HG02870 (cell line): ENCODE data around the gene IL31RA.
A peak's percentile ranks its signal among the peaks of the same experiment; 100 is the strongest.
"Not testable (repeated sequence)": the region's sequence is repeated elsewhere in the genome, so short reads cannot be mapped to it uniquely, and the experiment has no call there.

ENCODE experiments used
- ATAC-seq: cut with Tn5 transposase; IDR thresholded peaks from one replicate; pipeline ENCODE4 v1.9.1; 2021; ENCODE audit warnings: mild to moderate bottlenecking, moderate library complexity; ENCODE audit not compliant: unreplicated experiment

The IL31RA gene

DNA sequence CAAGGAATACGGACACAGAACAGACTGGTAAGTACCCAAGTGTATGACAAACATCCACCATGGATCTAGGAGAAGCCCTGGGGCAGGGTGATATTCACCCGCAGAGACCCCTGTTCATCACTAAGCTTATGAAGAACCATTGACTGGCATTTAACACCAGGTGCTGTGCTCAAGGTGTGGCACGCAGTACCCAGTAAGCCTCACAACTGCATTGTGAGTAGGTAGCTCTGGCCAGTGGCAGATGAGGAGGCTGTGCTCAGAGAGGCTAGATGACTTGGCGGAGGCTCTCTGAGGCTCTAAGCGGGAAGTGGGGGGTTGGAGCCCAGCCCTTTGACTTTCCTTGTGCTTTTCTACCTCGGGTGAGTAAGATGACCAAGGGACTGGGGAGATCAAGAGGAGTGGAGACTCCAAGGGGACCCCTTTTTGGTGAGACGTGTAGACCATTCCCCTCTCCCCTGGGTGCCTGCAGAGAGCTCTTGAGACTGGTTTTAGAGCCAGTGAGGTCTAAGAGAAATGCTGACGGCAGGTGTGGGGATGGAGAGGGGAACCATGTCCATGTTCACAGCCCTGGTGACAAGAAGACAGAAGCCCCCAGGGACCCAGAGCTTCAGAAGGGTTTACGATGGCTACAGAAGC lies 72.8 kb downstream of the IL31RA start:
- no peak for ATAC-seq

DNA sequence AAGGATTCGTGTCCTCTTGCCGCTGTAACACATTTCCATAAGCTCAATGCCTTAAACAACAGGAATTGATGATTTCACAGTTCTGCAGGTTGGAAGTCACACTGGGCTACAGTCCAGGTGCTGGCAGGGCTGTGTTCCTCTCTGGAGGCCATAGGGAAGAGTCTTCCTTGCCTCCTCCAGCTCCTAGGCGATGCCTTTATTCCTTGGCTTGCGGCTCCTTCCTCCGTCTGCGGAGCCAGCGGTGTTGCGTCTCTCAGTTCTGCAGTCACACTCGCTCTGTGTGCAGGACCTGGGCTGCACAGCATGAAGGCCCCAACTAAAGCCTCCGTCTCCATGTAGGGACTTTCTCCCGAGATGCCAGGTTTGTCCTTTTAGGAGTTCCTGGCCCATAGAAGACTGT lies 73.6 kb downstream of the IL31RA start:
- no peak for ATAC-seq

DNA sequence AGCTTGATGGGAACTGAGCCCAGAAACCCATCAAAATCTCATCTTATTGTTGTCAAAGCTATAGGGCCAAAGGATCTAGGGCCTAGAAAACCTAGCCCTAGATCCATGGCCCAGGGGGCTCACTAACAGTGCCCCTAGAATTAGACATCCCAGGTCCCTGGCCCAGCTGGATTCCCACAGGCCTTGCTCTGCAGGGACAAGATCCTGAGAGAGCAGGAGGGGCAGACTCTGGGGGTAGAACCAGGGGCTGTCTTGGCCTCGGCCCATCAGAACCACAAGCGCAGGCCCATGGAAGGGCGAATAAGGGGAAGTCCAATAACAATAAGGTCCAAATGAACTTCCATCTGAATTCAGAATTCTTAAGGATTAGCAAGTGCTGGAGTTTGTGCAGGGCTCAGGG lies 74.0 kb downstream of the IL31RA start:
- ATAC-seq, result no peak

DNA sequence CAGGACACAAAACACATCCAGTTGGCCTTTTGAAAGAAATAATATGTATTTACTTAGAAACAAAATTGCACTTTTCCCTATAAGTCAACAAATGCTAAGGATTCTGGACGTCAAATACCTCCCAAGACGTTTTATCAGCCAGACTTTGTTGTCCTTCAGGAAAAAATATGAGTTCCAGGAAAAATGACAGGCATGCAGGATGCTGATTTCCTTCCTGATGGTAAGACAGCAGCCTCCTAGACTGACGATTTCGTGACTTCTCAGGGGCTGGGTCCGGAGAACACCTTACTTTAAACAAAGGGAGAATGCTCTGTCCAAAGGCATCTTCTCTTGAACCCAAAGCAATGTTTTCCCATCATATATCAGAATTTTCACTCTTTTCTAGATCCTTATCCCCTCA lies 74.6 kb downstream of the IL31RA start:
- no peak for ATAC-seq

DNA sequence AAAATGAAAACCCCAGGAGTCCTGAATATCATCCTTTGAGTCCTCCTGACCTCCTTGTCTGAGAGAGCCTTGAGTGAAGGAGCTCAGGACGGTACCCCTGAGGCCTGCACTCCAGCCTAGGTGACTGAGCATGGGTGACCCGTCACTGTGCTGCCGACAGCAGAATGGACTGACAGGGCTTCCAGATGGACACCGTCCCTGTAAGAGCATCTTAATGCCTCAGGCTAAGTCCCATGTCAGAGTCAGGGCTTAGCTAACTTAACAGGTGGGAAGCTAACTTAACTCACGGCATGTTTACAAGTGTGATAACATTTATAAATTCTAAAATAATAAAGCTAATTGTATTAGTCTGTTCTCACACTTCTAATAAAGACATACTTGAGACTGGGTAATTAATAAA lies 75.3 kb downstream of the IL31RA start:
- ATAC-seq, result no peak

DNA sequence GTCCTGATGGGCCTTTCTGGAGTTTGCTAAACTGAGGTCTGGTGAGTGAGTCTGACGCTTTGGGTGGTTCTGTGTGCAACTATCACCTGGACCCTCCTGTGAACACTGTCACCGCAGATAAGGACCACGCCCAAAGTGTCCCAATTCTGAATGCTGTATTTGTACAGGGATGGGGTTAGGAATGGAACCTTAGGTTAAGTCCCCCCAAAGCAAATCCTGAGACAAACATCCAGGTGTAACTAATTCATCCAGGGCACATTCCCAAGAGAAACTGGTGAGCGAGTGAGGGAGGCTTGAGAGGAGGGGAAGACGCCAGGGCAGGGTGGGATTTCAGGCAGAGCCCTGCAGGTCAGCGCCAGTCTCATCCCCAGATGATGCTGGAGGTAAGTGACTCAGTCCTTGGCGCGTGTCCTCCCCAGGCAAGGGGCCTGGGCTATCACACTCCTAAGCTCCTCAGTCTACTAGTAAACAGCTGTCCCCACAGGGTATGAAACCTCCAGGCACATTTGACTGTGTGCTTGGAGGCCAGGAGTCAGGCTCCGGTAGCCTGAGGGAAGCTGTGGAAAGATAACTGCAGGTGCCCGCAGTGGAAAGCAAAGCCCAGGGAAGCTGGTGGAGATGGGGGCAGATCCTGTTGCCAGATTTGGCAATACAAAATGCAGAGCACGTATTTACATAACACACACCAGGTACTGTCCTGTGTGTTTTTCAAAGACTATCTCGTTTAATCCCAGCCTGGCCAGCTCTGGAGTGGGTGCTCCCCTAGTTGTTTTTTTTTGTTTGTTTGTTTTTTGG lies 76.9 kb downstream of the IL31RA start:
- ATAC-seq, result no peak

DNA sequence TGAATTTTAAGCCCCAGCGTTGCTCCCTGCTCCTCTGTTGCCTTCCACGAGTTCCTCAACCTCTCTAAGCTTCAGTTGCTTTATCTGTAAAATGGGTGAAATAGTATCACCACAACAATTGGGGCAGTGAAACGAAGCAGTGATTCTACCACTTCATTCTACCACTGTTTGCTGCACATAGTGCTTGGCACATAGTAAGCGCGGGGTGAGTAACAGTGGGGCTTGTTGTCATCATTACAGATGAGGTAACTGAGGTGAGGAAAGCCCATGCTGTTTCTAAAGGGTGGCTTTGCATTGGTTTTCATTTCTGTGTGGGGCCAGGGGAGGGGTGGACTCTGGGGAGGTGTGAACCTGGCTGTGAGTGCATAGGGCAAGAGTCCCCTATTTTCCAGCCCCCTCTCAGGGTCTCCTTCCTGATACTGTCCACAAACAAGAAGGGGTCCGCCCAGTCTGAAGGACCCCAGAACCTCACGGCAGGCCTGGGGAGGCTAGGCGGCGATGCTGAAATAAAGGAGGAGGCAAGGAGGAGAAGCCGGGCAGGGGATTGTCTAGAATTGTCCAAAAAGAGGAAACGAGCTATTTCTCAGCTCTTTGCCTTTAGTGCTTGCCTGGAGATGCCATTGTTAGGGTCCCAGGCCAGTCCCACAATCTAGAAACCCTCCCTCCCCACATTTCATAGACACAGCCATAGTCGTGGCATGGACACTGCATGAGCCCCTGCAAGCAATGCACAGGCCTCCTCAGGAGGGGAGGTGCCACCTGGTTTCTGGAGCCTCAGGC lies 78.1 kb downstream of the IL31RA start:
- ATAC-seq, result no peak

DNA sequence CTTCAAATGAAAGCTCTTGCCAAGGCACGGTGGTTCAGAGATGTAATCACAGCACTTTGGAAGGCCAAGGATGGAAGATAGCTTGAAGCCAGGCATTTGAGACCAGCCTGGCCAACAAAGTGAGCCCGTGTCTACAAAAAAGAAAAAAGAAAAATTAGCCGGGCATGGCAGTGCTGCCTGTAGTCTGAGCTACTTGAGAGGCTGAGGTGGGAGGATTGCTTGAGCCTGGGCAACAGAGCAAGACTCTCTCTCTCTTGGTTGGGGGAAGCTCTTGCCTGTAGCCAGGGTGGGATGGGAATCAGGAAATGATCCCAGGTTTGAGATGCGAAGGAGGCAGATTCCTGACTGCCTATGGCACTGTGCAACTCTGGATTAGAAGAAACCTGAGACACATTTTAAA lies 81.5 kb downstream of the IL31RA start:
- no peak for ATAC-seq

DNA sequence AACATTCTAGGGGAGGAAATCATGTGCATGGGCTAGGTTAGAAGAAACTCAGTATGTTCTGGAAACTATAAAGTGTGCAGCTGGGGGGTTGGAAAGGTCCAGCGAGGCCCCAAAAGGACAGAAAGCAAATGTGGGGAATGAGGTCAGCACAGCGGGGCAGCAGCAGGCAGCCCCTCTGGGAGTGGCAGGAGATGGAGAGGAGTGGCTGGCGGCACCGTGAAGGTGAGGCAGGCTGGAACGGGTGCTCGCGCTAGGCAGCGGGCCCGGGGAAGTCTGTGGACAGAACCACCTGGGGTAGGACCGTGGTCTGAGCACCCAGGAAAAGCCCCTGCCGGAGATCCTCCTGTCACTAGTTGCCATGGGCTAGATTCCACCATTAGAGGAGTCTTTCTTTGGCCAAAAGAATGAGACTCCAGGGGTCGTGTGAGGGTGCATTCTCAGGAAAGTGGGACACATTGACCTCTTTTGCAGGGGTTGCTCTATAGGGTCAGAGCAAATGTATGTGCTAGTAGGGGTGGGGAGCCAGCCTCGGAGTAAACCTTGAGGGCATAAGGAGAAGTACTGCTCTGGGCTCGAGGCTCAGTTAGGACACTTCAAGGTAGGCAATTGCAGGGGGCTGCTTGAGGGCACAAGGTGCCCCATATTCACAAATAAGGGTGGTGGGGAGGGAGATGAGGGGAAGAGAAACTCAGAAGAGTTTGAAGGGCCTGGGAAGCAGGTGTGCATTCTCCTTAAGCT lies 82.4 kb downstream of the IL31RA start:
- no peak for ATAC-seq

DNA sequence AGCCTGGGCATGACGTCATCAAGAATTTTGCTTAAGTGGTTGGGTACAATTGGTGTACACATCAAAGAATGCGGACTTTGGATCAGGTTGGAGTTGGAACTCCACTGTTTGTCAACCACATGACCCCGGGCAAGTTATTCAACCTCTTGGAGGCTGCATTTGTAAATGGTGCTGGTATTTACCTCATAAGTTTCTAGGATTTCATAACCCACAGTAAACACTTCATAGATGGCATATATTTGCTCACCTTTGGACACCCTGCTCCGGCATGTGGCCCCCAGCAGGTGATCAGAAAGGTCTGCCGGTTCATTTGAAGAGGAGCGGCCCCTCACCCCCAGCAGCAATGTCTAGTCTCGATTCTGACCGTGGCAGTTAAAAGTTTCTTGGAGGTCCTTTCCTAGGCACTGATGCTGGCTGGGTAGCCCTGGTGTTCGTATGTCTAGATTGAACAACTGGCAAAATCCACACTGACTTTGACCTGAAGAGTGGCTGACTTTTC lies 83.0 kb downstream of the IL31RA start:
- no peak for ATAC-seq

DNA sequence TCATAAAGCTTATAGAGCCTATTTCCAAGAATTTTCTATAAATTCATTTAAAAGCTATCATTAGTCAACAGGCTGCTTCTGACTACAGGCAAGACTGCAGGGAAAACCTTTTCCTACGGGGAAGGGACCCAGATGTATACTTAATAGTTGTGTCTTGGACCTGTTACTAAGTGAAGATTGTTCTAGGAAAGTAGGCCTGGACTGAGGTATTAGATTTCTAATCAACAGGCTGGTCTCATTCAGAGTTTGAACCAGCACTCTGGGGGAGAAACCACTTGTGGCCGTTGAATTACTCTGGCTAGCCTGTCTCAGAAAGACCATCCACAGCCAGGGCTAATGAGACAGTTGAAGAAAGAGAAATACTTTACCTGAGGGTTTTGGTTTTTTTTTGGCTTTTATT lies 83.6 kb downstream of the IL31RA start:
- ATAC-seq, result no peak

DNA sequence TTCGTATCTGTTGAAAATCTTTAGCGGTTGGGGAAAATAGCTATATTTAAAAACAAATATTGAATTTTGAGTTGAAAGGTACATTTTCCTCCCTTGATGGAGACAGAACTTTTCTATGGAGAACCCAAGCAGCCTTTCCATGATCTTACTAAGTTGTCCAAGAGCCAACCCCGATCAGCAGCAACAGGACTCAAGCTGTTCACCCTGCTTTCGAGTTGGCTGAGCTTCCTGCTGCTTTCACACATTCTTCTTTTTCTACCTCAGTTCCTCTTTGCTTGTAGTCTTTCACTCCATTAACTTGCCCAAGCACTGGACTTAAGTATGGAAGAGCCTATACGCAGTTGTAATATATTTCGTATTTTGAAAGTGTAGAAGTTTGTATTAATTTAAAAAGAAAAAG lies 84.2 kb downstream of the IL31RA start:
- ATAC-seq, result no peak

DNA sequence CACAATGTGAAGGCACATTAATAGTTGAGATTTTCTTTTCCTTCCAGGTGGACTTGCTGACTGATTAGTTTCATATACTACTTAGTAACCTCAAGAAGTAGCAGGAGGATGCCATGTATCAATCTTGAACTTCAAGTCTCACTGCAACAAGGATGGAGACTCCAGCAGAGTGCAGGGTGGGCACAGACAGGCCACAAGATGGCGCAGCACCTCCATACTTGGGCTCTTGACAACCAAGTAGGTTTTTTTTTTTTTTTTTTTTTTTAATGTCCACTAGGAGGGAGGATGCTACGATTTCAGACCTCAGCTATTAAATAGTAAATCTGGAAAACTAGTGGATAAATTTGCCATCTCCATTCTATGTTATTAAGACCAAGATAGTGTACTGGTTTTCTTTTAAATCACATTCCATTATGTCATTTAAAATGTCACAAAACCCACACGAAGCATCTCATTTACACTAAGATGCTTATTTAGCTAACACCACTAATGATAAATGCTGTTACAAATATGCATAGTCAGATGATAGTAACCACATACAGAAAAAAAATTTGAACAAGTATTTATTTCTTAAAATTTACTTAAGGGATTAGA lies 85.0 kb downstream of the IL31RA start:
- ATAC-seq, result peak; percentile 54

DNA sequence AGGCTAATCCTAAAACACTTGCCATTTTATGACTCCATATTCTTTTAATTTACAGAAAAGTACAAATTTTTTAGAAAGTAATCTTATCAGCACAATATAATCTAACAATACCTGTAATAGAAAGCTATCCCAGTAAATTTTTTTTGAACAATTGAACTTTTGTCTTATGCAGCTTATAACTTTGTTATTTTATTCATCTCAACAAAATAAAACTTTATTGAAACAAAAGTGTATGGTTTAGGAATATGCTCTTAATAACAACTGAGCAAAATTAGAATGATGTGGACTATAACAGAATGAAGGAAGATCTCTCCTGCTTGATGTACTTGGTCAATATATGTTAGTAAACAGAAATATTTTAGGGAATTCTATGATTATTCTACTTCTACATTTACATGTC lies 86.4 kb downstream of the IL31RA start:
- not testable (repeated sequence) for ATAC-seq

DNA sequence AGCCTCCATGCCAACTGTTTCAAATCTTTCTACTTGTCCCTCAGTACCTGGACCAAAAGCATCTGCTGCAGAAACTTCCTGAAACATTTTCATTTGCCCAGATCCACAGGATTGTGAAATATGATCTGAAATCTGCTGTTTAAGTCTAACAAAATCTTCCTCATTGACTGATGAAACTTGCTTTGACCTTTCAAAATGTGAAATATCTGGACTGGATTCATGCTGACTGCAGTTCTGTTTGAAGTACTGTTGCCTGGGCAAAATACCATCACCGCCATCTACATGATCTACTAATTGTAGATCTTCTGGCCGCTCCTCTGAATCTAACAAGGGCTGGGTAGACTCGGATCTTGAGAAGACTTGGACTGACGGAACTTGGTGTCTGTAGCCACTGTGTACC lies 90.0 kb downstream of the IL31RA start:
- not testable (repeated sequence) for ATAC-seq

DNA sequence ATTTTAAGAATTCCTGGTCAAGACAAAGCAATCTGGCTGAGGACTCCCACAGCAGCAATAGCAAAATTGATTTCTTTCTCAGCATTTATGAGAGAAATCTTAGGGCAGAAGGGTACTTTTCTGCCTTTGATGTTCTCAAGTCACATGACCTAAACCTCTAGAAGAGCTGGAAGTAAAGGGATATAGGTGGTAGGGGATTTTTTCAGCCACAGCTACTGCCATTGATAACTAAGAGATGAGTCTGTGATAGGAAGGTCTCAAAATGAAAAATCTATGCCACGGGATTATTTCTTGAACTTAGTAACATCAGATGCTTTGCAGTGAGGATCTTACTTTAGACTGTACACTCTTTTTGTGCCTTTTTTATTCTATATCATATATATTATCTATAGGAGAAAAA lies 108.1 kb downstream of the IL31RA start:
- ATAC-seq, result no peak

DNA sequence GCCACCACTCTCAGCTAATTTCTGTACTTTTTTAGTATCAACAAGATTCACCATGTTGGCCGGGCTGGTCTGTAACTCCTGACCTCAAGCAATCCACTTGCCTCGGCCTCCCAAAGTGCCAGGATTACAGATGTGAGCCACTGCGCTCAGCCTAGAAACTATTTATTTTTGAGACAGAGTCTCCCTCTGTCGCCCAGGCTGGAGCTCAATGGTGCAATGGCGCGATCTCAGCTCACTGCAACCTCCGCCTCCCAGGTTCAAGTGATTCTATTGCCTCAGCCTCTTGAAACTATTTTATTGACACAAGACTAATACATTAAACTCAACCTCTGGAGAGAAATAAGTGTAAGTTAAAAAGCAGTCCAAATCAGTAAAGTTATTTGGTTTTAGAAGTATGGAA lies 109.6 kb downstream of the IL31RA start:
- ATAC-seq, result no peak

DNA sequence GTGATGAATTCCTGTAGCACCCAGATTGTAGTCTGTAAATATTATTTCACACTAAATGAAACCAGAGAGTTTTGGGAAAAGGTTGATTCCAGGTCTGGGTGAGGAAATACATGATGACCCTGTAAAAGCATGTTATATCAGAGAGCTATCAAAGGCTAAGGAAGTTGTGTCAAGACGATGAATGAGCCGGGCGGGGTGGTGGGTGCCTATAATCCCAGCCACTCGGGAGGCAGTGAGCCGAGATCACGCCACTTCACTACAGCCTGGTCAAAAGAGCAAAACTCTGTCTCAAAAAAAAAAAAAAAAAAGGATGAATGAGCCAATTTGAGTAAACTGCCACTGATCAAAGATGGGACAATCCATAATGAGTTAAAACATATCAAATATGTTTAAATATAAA lies 114.4 kb downstream of the IL31RA start:
- no peak for ATAC-seq

DNA sequence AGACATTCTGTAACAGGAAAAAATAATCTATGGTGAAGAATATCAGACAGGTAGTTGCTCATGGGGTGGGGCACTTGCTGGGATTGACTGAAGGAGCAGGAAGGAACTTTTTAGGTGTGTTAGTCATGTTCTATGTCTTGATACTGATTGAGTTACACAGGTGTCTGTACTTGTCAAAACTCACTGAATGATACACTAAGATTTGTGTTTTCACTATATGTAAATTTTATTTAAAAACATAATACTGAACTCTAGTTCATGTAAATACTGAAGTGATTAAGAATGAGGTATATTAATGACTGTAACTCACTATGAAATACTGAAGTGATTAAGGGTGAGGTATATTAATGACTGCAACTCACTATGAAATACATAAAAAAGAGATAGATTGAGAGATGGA lies 115.1 kb downstream of the IL31RA start:
- ATAC-seq, result no peak

DNA sequence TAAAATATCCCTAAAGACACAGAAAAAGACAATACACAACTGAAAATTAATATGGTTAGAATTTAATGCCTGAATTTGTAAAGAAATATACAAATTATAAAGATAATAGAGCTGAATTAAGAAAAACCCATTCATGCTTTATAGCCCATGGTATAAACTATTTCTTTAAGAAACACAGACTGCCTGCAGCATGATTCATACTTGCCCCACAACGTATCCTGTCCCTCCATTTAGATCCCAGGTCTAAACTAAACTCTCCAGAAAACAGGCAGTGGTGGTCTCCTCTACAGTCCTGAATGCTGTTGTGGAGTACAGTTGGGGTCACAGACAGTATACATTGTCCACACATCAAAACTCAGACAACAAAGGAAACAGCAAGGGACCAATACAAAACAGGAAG lies 118.8 kb downstream of the IL31RA start:
- no peak for ATAC-seq
